22Rv1 (cell line): ENCODE results near the gene RAB7A.

Experiments used
- ZFX ChIP-seq: fragments of 450-650 bp; IDR thresholded peaks from 2 replicates; pipeline ENCODE4 v1.6.1; 2017; ENCODE audit warnings: antibody characterized with exemption, borderline replicate concordance
- TF ChIP-seq, protein P1 (sequence below): fragments of 450-650 bp; IDR thresholded peaks from 2 replicates; pipeline ENCODE4 v1.5.1; 2017; ENCODE audit warnings: mild to moderate bottlenecking

GRCh38 chr3:128707928-128708494 lies 18.0 kb upstream of the RAB7A start:
- TF ChIP-seq, protein P1, sequence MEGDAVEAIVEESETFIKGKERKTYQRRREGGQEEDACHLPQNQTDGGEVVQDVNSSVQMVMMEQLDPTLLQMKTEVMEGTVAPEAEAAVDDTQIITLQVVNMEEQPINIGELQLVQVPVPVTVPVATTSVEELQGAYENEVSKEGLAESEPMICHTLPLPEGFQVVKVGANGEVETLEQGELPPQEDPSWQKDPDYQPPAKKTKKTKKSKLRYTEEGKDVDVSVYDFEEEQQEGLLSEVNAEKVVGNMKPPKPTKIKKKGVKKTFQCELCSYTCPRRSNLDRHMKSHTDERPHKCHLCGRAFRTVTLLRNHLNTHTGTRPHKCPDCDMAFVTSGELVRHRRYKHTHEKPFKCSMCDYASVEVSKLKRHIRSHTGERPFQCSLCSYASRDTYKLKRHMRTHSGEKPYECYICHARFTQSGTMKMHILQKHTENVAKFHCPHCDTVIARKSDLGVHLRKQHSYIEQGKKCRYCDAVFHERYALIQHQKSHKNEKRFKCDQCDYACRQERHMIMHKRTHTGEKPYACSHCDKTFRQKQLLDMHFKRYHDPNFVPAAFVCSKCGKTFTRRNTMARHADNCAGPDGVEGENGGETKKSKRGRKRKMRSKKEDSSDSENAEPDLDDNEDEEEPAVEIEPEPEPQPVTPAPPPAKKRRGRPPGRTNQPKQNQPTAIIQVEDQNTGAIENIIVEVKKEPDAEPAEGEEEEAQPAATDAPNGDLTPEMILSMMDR = no peak
- no peak for TF ChIP-seq ZFX
